ENCODE results near the gene ANKS1B.

The ANKS1B gene

DNA sequence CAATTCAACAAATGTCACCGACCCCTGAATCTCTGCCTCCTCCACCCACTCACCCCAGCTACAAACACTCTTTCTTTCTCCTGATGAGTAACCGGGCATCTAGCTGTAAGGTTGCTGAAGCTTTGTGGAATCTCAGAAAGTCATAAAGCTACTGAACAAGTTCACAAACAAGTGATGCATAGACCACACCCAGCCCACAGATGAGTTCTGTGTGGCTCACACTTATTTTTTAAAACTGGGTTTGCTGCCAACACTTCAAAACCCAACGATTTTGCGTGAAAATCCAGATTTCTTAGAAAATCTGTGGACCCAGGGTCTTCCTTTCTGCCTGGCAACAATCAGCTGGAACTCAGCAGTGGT, 1243.6 kb downstream of the ANKS1B start:
- TF ChIP-seq, protein P1, sequence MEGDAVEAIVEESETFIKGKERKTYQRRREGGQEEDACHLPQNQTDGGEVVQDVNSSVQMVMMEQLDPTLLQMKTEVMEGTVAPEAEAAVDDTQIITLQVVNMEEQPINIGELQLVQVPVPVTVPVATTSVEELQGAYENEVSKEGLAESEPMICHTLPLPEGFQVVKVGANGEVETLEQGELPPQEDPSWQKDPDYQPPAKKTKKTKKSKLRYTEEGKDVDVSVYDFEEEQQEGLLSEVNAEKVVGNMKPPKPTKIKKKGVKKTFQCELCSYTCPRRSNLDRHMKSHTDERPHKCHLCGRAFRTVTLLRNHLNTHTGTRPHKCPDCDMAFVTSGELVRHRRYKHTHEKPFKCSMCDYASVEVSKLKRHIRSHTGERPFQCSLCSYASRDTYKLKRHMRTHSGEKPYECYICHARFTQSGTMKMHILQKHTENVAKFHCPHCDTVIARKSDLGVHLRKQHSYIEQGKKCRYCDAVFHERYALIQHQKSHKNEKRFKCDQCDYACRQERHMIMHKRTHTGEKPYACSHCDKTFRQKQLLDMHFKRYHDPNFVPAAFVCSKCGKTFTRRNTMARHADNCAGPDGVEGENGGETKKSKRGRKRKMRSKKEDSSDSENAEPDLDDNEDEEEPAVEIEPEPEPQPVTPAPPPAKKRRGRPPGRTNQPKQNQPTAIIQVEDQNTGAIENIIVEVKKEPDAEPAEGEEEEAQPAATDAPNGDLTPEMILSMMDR (IDR thresholded peaks at IDR 0.05): no peak

DNA sequence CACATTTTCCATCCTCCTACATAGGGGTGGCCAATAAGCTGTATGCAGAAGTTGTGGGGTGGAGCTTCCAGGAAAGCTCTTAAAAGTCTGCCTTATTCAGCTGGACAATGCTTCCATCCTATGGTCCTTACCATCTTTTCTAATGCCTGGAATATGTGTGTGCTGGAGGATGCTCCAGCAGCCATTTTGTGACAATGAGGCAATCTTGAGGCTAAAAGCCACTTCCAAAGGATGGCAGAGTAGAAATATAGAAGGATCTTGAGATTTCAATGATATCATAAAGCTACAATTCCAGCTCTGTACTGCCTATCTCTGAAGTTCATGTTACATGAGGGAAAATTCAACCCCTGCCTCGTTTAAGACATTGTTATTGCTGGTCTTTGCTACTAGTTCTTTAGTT, 1244.0 kb downstream of the ANKS1B start:
- TF ChIP-seq, protein P1 (IDR thresholded peaks at IDR 0.05): no peak

DNA sequence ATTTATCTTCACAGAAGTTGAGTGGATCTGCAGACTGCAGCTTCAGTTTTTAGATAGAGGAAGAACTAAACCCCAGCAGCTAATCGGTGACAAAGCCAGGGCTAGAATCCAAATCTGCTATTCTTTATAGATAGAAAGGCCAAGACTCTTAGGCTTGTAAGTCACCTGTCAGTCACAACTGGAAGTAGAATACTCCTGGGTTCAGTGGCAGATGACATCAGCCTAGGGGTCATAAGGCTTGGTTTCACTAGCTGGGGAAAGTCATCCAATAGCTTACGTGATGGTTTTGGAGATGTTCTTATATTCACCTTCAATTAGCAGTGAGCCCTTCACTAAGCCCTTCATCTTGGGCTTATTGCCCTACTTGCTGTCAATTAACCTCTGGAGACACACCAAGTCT, 1246.2 kb downstream of the ANKS1B start:
- TF ChIP-seq, protein P1 (IDR thresholded peaks at IDR 0.05): no peak

DNA sequence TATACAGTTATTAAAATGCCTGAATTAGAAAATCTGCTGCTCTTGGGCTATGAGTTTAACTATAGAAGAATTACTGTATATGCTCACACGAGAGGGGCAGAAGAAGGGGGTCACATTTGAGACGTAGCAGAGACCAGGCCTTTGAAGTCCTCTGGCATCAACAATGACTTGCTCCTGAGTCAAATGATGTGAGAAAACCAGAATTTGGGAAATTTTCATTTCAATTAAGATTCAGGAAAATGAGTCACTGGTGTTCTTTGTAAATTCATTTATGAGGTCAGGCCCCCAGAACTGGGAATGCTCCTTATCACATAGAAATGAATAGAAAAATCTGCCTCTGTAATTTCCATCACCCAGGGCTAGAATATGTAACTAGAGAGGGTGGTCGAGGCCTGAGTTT, 1246.7 kb downstream of the ANKS1B start:
- TF ChIP-seq, protein P1 (IDR thresholded peaks at IDR 0.05): no peak

DNA sequence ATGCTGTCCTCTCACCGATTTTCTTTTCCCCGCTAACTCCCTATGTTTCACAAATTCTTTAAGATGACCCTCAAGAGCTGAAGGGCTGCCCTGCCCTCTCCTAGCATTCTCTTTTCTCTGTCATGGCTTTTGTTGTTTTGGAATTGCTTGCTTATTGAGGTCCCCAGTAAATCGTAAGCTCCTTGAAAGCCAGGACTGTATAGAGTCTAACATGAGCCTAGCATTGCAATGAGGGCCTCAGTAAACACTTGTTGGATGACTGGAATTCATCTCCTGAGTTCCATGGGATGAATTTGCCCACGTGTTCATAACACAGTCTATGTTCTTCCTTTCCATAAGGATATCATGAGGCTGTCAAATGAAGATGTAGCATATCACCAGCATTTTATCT, 1247.4 kb downstream of the ANKS1B start:
- TF ChIP-seq, protein P1 (IDR thresholded peaks at IDR 0.05): no peak

DNA sequence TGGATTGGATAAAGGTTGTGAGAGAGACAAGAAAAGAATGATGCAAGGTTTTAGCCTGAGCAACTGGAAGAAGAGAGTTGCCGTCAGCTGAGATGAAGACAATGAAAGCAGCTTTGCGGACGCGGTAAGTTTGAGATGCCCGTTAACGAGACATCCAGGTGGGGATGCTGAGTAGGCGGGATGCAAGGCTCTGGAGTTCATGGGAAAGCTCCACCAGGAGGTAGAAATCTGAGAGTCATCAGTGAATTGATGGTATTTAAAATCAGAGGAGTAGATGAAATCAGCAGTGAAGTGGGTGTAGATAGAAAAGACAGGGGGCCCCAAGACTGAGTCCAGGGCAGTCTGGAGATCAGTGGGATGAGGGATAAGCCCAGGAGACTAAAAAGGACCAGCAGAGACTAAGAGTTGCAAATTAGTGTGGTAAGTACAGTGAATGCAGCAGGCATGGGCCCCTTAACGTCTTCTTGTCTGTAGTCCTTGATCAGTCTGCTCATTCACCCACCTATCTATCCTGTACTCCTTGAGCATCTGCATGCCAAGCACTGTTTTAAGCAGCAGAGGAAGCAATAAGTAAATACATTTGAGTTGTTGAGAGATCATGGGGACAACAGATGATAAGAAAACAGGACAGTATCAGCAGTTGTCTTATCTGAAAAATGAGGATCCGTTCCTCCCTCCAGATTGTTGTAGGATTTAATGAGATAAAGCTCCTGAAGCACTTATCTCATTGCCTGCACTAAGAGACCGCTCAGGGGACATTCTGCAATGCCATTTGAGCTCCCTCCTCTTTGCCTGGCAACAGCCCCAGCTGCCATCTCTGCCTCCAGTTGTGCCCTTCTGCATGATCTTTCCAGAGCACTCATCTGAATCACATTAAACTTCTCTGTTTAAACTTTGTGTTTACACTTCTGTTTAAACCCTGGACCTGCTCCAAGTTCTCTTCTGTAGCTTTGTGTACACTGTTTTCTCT, 1248.1 kb downstream of the ANKS1B start:
- TF ChIP-seq, protein P1 (IDR thresholded peaks at IDR 0.05): no peak

DNA sequence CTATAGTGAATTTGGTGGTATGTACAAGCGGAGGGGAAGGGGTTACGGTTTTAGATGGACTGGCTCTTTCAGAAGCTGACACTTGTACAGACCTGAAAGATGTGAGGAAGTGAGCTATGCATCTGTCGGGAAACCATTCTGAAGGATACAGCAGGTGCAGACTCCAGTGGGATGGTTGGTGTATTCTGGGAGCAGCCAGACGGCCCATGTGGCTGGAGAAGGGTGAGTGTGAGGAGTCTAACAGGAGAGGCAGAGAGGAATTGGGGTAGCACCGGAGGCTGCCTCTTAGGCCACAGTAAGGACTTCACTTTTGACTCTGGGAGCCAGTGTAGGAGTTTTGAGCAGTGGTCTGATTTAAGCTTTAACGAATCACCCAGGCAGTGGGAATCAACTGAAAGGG, 1248.9 kb downstream of the ANKS1B start:
- TF ChIP-seq, protein P1 (IDR thresholded peaks at IDR 0.05): no peak
